GM21528 (cell line): ENCODE measurements around the gene KCNE4.
A peak's percentile ranks its signal among the peaks of the same experiment; 100 is the strongest.

Experiments used
- ATAC-seq: cut with Tn5 transposase; IDR thresholded peaks from one replicate; pipeline ENCODE4 v1.9.1; 2021; ENCODE audit warnings: mild to moderate bottlenecking, moderate library complexity; ENCODE audit not compliant: unreplicated experiment, low FRiP score

The KCNE4 gene

GRCh38 chr2:223082706-223083105 is 30.7 kb downstream of the KCNE4 start:
- ATAC-seq: no peak

- no peak for ATAC-seq
Measured at GRCh38 chr2:223083402-223084070, 31.5 kb downstream of the KCNE4 start.

- no peak for ATAC-seq
Measured at GRCh38 chr2:223084873-223085272, 32.9 kb downstream of the KCNE4 start.

GRCh38 chr2:223086370-223086981 is 34.5 kb downstream of the KCNE4 start:
- no peak for ATAC-seq

- no peak for ATAC-seq
Measured at GRCh38 chr2:223087466-223087865, 35.5 kb downstream of the KCNE4 start.

- ATAC-seq: no peak
Measured at GRCh38 chr2:223088866-223089265, 36.9 kb downstream of the KCNE4 start.

GRCh38 chr2:223090039-223090438 is 38.0 kb downstream of the KCNE4 start:
- ATAC-seq: no peak

- no peak for ATAC-seq
Measured at GRCh38 chr2:223090540-223091235, 38.7 kb downstream of the KCNE4 start.

GRCh38 chr2:223092667-223093066 is 40.7 kb downstream of the KCNE4 start:
- ATAC-seq: no peak

GRCh38 chr2:223093436-223094241 is 41.6 kb downstream of the KCNE4 start:
- ATAC-seq: no peak

GRCh38 chr2:223095207-223095606 is 43.2 kb downstream of the KCNE4 start:
- no peak for ATAC-seq

- no peak for ATAC-seq
Measured at GRCh38 chr2:223096235-223096970, 44.4 kb downstream of the KCNE4 start.

GRCh38 chr2:223097888-223098383 is 45.9 kb downstream of the KCNE4 start:
- no peak for ATAC-seq

GRCh38 chr2:223099561-223099960 is 47.6 kb downstream of the KCNE4 start:
- no peak for ATAC-seq

- ATAC-seq: no peak
Measured at GRCh38 chr2:223100061-223100511, 48.1 kb downstream of the KCNE4 start.

GRCh38 chr2:223101340-223102039 is 49.5 kb downstream of the KCNE4 start:
- peak; percentile 82 for ATAC-seq

GRCh38 chr2:223102040-223102400 is 50.0 kb downstream of the KCNE4 start:
- no peak for ATAC-seq

- no peak for ATAC-seq
Measured at GRCh38 chr2:223102450-223102849, 50.5 kb downstream of the KCNE4 start.

GRCh38 chr2:223104336-223105132 is 52.5 kb downstream of the KCNE4 start:
- no peak for ATAC-seq
